Umbilical cord (tissue), 2 donors: ENCODE data around the gene CCDC8. TPM values are rescaled to one million over a fixed set of nuclear protein-coding genes. Genes with fewer than 3 reads are reported as not detected.
"Not testable (repeated sequence)": the region's sequence is repeated elsewhere in the genome, so short reads cannot be mapped to it uniquely, and the experiment has no call there.

ENCODE experiments used
- DNase-seq: peaks from one replicate; pipeline ENCODE4 v3.0.0-alpha.2; 2015; ENCODE audit warnings: low spot score
- total RNA-seq: library from RNA; depleted of rRNA; stranded (reverse); fragments of >200 nt; gene quantifications from one replicate; pipeline ENCODE4 v1.2.3, GENCODE V29; 2014; ENCODE audit warnings: low replicate concordance; ENCODE audit not compliant: insufficient read depth

CCDC8 gene, protein sequence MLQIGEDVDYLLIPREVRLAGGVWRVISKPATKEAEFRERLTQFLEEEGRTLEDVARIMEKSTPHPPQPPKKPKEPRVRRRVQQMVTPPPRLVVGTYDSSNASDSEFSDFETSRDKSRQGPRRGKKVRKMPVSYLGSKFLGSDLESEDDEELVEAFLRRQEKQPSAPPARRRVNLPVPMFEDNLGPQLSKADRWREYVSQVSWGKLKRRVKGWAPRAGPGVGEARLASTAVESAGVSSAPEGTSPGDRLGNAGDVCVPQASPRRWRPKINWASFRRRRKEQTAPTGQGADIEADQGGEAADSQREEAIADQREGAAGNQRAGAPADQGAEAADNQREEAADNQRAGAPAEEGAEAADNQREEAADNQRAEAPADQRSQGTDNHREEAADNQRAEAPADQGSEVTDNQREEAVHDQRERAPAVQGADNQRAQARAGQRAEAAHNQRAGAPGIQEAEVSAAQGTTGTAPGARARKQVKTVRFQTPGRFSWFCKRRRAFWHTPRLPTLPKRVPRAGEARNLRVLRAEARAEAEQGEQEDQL
- total RNA-seq, result 61.2 TPM

DNA sequence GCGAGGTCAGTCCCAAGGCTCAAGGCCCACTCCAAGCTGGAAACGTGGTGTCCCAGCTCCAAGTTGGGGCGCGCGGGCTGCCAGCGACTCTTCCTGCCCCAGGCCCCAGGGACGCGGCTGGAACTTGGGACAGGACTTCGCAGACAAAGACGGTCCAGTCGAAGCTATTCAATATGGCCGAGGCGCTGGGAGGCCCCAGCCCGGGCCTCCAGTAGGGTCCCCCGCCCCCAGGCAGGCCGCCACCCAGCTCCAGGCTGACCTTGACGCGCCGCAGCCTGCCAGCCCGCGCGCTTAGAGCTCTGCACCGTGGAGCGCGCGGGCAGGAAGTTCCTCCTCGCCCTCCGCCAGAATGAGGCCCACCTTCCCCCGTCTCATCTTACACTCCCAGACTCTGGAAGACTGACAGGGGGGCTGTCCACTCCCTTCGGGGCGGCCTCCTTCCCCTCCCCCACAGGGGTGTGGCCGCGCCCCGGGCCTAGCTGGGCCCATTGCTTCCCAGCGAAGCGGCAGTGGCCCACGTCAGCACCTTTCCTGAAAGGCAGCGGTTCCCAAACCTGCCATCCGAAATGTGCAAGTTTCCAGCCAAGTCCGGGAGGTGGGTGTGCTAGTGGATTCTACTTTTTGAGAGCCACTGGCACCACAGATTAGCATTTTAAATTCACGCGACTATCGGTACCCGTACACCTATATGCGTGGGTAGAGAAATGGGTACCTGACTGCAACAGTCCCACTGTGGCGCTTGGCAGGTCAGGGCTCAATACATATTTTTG is at the start of gene CCDC8:
Gene CCDC8 (minus strand): TSS at position 303 of the 770 bp plus-strand sequence. CDS start 754 bp downstream, outside the sequence.
- DNase-seq, result peak; percentile 99

DNA sequence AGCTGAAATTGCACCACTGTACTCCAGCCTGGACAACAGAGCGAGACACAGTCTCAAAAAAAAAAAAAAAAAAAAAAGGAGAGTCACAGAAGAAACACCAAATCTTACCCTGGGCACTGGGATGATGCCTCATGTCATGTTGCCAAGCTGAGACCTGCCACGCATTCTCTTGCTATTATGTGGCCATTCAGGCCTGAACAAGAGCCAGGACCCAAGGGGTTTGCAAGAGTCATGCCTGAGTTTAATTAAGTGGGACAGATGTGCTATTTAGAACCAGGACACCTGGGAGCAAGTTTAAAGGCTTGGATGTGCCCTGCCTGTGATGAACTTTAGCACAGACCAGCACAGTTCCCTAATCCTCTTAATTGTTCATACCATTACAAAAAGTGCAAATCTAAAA is 48.2 kb upstream of the CCDC8 start:
- DNase-seq, result no peak

DNA sequence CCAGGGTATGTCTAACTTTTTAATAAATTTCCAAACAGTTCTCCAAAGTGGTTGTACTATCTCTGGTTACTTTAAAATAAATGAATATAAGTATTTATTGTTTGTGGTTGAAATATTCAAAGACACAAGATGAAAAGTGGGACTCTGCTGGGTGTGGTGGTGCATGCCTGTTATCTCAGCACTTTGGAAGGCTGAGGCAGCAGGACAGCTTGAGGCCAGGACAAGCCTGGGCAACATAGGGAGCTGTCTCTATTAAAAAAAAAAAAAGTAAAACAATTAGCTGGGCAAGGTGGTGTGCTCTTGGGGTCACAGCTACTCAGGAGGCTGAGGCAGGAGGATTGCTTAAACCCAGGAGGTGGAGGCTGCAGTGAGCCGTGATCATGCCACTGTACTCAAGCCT is 47.6 kb upstream of the CCDC8 start:
- no peak for DNase-seq

DNA sequence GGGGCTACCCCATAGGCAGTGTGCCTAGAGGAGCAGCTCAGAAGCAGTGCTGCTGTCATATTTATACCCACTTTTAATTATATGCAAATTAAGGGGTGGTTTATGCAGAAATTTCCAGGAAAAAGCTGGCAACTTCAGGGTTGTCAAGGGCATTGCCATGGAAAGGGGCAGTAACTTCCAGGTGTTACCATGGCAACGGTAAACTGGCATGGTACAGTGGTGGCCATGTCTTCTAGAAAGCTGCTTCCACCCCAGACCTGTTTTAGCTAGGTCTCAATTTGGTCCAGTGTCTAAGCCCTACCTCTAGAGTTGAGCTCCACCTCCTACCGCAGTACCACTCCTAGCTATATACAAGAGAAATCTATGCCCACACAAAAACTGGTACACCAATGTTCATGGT is 46.7 kb upstream of the CCDC8 start:
- no peak for DNase-seq

DNA sequence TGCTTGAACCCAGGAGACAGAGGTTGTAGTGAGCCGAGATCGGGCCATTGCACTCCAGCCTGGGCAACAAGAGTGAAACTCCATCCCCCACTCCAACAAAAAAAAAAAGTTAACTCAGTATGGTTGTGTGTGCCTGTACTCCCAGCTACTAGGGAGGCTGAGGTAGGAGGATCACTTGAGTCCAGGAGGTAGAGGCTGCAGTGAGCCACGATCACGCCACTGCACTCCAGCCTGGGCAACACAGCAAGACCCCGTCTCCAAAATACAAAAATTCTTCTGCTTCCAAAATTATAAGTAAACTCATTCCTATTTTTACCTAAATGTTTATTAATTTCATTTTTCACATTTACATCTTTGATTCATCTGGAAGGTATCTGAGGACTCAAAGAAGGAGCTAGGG is 43.6 kb upstream of the CCDC8 start:
- no peak for DNase-seq

DNA sequence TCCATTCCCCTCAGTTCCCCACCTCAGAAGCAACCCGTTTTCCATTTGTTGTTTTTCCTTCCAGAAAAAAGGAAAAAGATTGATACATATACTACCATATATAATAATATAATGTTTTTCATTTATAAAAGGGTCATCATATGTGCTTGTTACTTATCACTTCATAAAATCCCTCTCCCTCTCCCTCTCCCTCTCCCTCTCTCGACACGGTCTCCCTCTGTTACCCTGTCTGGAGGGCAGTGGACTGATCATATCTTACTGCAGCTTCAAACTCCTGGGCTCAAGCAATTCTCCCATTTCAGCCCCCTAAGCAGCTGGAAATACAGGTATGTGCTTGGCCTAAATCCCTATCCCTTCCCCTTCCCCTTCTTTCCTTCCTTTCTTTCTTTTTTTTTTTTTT is 40.9 kb upstream of the CCDC8 start:
- no peak for DNase-seq

DNA sequence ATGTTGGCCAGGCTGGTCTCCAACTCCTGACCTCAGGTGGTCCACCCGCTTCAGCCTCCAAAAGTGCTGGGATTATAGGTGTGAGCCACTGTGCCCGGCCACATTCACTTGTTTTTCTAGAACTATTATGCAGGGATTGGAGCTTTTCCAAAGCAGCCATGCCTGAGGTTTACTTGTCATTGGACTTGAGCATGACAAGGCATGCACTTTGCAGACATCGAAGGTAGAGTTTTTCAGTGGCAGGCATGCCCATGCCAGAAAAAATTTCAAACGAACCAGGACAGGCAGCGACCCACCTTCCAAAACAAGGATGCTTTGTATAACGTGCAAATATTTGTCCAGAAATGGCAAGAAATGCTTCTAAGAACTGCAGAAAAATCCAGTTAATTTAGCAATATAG is 40.3 kb upstream of the CCDC8 start:
- DNase-seq, result peak; percentile 46

DNA sequence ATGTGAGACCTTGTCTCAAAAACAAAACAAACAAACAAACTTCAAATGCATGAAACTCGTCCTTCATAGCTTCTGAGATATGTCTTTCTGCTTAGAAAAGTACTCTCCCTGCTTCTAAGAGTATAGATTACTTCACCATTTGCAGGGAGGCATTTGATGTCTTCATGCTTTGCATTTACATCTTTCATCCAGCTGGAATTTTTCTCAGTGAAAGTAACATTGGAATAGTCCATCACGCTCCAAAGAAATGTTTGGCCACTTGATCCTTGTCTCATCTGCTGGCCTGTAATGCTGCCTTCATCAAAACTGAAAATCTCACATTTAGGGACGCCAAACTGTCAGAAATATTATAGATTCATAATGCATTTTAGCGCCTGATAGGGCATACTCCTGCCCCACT is 38.8 kb upstream of the CCDC8 start:
- no peak for DNase-seq

DNA sequence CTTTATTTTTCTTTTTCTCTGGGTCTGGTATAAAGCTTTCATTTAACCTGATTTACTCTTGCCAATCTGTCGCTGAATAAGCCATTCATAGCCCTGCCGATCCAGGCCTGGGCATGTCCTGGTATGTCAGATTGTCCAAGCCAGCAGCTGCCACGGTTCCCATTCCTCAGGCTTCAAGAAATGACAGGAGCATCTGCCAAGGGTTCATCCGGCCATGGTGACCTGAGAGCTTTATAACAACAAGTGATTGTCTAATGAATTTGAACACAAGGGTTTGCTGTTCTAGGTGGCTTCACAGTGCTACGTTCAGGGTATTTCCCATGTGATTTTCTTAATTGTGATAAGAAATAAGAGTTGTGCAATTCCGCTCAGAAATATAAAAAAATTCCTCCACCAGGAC is 38.0 kb upstream of the CCDC8 start:
- DNase-seq, result no peak

DNA sequence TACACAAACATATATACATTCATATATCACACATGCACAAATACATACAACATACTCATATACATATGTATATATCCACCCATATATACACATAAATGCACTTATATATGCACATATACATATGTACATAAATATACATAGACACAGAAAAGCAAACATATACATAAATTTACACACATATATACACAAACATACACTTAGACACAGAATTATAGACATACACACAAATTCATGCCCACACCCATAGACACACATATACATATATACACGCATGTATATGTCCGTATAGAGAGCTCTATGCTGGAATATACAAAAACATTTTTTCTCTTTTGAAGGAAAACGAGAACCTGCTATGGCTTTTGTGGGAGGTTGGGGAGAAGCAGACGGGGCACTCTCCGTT is 37.4 kb upstream of the CCDC8 start:
- no peak for DNase-seq

DNA sequence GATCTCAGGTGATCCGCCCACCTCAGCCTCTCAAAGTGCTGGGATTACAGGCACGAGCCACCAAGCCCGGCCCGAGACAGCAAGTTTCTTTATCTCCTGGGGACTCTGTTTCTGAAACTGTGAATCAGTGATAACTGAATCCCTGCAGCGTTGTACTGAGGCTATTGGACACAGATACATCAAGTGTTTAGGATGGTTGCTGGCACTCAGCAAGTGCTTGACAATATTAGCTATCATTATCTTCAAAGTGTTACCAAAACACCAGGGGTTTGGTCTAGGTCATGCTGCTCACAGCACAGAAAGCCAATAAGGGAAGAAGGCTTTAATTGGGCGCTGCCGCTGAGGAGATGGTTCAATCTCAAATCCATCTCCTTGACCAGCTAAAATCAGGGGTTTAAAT is 35.9 kb upstream of the CCDC8 start:
- no peak for DNase-seq

DNA sequence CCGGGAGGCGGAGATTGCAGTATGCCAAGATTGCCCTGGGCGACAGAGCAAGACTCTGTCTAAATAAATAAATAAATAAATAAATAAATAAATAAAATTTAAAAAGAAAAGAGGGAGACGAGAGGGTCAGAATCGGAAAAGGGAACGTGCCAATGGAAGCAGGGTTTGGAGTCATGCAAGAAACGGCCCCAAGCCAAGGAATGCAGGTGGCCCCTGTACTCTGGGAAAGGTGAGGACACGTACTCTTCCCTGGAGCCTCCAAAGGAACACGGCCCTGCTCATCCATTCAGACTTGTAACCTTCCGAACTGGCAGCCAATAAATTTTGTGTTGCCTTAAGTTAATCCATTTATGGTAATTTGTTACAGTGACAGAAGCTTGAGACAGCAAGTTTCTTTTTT is 35.2 kb upstream of the CCDC8 start:
- no peak for DNase-seq

DNA sequence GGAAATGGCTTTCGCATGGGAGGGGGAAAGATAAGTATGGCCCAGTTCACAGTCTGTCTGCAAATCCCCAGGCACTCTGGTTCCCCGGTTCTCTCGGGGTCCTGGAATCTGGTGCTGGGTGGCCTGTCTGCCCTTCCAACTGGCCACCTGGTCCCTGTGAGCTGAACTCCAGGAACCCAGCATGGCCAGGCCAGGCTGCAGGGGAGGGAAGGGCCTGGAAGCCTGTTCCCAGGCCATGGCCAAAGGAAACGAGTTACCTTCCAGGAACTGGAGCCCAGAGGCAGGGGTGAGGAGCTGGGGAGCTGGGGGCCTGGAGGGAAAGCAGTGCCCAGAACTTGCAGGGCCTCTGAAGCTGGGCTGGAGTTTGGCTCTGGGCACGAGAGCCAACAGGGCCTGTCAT is 34.5 kb upstream of the CCDC8 start:
- DNase-seq, result no peak

DNA sequence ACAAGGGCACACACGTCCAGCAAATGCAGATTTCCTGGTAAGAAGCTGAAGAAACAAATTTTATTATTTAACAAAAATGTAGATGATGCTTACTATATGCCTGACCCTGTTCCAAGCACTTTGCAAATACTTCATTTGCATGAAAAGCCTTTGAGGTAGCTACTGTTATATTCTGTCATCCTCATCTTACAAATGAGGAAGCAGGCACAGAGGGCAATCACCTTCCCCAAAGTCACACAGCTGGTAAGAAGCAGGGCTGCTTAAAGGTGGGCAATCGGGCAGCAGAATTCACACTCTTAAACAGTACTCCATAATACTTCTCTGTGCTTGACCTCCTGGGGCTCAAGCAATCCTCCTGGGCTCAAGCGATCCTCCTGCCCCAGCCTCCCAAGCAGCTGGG is 33.6 kb upstream of the CCDC8 start:
- DNase-seq, result no peak

DNA sequence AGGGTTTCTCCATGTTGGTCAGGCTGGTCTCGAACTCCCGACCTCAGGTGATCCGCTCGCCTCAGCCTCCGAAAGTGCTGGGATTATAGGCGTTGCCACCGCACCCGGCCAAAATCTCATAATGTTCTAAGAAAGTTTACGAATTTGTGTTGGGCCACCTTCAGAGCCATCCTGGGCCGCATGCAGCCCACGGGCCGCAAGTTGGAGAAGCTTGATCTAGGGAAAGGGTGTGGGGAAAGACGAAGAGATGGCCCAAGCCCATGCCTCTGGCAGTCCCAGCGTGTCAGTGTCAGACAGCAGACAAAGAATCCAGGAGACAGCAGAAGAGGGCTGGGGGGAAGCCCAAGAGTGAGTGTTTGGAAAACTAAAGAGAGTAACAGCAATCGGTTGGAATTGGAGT is 32.7 kb upstream of the CCDC8 start:
- no peak for DNase-seq

DNA sequence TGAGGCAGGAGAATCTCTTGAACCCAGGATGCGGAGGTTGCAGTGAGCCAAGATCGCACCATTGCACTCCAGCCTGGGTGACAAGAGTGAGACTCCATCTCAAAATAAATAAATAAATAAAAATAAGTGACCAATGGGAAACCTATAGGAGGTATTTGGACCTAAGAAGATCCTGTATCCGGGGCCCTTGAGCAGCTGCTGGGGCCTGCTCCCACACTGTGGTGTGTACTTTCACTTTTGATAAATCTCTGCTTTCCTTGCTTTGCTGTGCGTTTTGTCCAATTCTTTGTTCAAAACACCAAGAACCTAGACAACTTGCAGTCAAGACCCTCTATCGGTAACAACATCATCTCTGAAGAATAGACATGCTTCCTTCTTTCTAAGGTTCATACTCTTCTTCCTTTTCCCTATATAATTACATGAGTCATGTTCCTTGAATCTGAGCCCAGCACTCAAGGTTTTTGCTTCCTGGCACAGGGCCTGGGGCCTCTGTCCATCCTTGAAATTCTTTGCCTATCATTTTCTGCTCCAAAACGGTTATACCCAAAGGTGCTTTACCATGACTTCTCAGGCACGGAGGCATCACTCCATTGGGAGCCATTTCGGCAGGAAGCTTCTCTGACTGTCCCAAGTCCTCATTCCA is 29.6 kb upstream of the CCDC8 start:
- peak; percentile 84 for DNase-seq

DNA sequence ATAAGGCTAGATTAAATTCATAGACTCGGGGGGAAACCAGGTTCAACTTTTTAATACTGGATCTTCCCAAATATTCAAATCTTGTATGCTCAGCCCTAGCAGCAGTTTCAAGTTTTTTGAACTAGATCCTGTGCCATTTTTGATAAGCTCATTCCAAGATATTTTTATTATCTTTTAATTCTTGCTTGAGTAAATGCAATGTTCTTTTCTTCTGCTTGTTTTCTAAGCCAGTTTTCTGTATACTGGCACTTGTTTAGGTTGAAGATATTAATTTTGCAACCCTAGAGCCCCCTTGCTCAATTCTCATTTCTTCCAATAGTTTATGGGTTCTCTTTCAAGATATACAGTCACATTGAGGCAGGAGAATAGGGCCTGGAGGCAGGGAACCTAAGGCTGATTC is 28.5 kb upstream of the CCDC8 start:
- peak; percentile 85 for DNase-seq

DNA sequence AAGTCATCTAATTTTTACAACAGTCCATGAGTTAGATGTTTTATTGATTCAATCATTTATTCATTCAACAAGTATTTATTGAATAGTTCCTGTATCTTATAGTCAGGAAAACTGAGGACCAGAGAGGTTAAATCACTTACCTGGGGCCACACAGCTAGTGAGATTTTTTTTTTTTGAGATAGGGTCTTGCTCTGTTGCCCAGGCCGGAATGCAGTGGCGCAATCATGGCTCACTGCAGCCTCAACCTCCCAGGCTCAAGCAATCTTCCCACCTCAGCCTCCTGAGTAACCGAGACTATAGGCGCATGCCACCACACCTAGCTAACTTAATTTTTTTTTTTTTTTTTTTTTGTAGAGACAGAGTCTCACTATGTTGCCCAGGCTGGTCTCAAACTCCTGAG is 22.3 kb upstream of the CCDC8 start:
- not testable (repeated sequence) for DNase-seq

DNA sequence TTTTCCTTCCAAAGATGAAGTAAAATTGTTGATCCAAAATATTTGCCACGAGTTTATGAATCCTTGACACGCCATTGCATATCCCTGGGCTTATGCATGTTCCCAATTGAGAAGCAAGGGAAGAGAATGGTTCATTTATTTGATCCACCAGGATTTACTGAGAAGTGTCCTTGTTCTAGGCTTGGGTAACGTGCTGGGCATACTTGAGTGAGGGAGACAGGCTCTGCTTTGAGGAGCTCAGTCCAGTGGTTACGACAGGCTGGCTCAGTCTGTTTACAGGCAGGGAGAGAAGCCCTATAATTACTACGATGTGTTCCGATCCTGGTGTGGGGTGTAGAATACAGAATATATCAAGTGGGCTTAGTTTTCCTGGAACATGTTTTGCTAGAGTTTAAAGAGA is 21.6 kb upstream of the CCDC8 start:
- peak; percentile 39 for DNase-seq

DNA sequence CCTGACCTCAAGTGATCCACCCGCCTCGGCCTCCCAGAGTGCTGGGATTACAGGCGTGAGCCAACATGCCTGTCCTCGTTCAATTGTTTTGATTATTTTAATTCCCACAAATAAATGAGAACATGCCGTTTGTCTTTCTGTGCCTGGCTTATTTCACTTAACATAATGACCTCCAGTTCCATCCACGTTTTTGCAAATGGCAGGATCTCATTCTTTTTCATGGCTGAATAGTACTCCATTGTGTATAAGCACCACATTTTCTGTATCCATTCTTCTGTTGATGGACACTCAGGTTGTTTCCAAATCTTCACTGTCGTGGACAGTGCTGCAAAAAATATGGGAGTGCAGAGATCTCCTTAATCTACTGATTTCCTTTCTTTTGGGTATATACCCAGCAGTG is 20.1 kb upstream of the CCDC8 start:
- DNase-seq, result not testable (repeated sequence)

DNA sequence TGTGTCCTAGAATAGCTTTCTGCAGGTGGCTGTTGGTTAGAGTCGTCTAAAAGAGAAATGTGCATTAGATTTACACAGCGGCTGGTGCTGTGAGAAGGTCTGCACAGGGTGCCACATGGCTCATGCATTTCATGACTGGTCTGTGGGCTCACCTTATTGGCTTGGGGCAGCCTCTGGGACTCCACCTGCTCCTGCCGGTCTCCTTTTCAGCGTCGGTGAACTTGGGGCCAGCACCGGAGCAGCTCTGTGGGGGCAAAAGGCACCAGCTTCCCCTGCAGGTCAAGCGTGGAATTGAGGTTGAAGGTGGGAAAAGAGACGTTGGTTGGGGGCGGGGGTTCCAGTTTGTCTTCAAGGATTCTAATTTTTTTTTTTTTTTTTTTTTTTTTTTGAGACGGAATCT is 18.5 kb upstream of the CCDC8 start:
- no peak for DNase-seq

DNA sequence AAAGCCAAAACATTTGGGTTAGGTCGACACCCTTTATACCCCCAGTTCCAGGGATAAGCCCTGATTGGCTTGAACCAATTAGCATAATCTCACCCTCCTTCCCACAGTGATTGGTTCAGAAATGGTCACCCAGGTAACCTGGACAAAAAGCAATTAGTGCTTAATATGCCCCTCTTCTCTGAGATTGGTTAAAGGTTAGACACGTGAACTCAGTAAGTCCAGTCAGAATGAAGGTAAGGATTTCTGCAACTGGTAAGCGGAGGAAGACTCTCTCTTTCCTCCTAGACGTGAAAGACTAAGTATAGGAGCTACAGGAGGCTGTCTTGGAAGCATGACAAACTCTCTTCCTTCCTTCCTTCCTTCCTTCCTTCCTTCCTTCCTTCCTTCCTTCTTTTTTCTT is 16.6 kb upstream of the CCDC8 start:
- DNase-seq, result no peak
